Ectodermal cell (in vitro differentiated cells): ENCODE measurements around the gene ANO9.

ENCODE experiments used
- H3K27ac ChIP-seq: 2 replicates; pipeline ENCODE4 v1.7.0; 2013; ENCODE audit warnings: mild to moderate bottlenecking, low read depth, low read length; ENCODE audit not compliant: insufficient read depth, poor library complexity, severe bottlenecking
- H3K27me3 ChIP-seq: 2 replicates; pipeline ENCODE4 v1.7.0; 2013; ENCODE audit warnings: mild to moderate bottlenecking, low read length; ENCODE audit not compliant: insufficient read depth, control insufficient read depth, poor library complexity, severe bottlenecking
- H3K36me3 ChIP-seq: one replicate; pipeline ENCODE4 v1.7.0; 2013; ENCODE audit warnings: low read length; ENCODE audit not compliant: control insufficient read depth, insufficient read depth
- H3K4me1 ChIP-seq: one replicate; pipeline ENCODE4 v1.7.0; 2013; ENCODE audit warnings: low read length; ENCODE audit not compliant: control insufficient read depth, insufficient read depth
- H3K4me3 ChIP-seq: 2 replicates; pipeline ENCODE4 v1.7.0; 2013; ENCODE audit warnings: low read depth, low read length, control low read depth; ENCODE audit not compliant: insufficient read depth
- H3K9me3 ChIP-seq: 2 replicates; pipeline ENCODE4 v1.7.0; 2013; ENCODE audit warnings: mild to moderate bottlenecking, low read length, moderate library complexity; ENCODE audit not compliant: control insufficient read depth
- WGBS, 2 experiments: methylation state at CpG; one replicate each; pipeline ENCODE4 v1.1.7; 2013; ENCODE audit warnings: missing lambda C conversion rate in 2 of 2; 5-methylcytosine and 5-hydroxymethylcytosine counted together

Gene ANO9

GRCh38 chr11:484616-485015 is 42.8 kb upstream of the ANO9 start:
- no peaks in the 10 kb centered on the region for H3K9me3 ChIP-seq
- no peaks in the 10 kb centered on the region for H3K4me1 ChIP-seq
- no peaks in the 10 kb centered on the region for H3K27me3 ChIP-seq
- 97% methylated on average over 38 of the region's 38 CpGs for WGBS, 2 experiments
- no peak overlapping the region for H3K4me3 ChIP-seq
- no peak overlapping the region for H3K27ac ChIP-seq
- H3K36me3 ChIP-seq, result peaks cover under 1% of the 10 kb centered on the region

- Histone ChIP-seq H3K9me3 (no peaks in the 10 kb centered on the region), H3K36me3 (no peaks in the 10 kb centered on the region), H3K27me3 (no peaks in the 10 kb centered on the region), H3K4me1 (peaks cover 12% of the 10 kb centered on the region), H3K4me3 (no peak overlapping the region), H3K27ac (no peak overlapping the region)
- WGBS, 2 experiments, result 94 to 96% methylated on average over 13 of the region's 13 CpGs
Measured at GRCh38 chr11:479311-479710, 37.5 kb upstream of the ANO9 start.

DNA sequence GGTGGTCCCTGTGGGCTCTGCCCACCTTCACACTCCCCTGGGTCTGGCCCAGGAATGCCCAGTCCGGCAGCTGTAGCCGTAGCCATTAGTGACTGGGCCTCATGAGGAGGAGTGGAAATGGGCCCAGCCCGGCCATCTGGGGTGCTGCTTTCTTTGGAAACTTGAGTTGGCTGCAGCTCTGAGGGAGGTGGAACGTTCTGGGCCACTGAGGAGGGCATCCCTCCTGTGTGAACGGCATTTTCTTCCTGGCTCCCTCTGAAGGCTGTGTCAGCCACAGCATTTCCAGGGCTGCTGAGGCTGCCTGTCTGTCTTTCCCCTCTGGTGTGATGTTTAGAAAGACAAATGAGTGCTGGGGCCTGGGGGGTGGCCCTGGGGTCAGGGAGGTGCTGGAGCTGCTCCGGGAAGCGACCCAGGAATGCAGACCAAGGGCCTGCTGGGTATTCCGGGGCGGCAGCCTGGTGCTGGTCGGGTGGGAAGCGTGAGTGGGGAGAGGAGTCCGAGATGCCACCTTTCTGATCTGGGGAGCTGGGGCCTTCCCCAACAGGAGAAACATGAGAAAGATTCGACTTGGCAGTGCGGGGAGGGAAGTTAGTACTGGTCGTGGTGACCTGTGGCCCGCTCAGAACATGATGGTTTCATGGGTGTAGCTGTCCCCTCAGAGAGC is 35.4 kb upstream of the ANO9 start:
- WGBS, 2 experiments, result 77 to 82% methylated on average over 16 of the region's 16 CpGs
- Histone ChIP-seq H3K9me3 (no peaks in the 10 kb centered on the region), H3K27me3 (no peaks in the 10 kb centered on the region), H3K4me1 (peaks cover 12% of the 10 kb centered on the region), H3K36me3 (no peaks in the 10 kb centered on the region), H3K4me3 (no peak overlapping the region), H3K27ac (peak overlapping the region; percentile 1)

DNA sequence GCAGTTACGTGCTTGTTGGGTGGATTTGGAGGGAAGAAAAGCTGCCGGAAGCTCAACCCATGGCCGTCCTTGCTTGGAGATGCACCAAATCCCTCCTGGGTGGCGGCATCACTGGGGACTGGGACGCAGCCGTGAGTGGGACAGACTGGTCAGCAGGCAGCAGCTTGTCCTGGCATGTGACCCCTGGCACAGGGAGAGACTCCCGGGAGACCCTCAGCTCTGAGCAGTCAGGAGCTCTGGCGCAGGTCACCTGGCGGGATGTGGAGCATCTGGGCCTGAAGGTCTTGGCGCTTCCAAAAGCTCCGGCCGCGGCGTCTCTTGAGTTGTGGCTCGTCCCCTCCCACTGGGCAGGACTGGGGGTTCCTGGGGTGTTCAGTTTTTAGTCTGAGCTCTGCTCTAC is 34.6 kb upstream of the ANO9 start:
- H3K36me3 ChIP-seq, result no peaks in the 10 kb centered on the region
- H3K4me3 ChIP-seq, result no peak overlapping the region
- no peaks in the 10 kb centered on the region for H3K9me3 ChIP-seq
- H3K27me3 ChIP-seq, result no peaks in the 10 kb centered on the region
- peaks cover 12% of the 10 kb centered on the region for H3K4me1 ChIP-seq
- WGBS, 2 experiments, result 96% methylated on average over 15 of the region's 15 CpGs
- H3K27ac ChIP-seq, result no peak overlapping the region

GRCh38 chr11:475941-476340 is 34.1 kb upstream of the ANO9 start:
- Histone ChIP-seq H3K4me1 (peaks cover 12% of the 10 kb centered on the region), H3K27me3 (no peaks in the 10 kb centered on the region), H3K36me3 (no peaks in the 10 kb centered on the region), H3K4me3 (no peak overlapping the region), H3K27ac (no peak overlapping the region), H3K9me3 (no peaks in the 10 kb centered on the region)
- 92 to 94% methylated on average over 9 of the region's 9 CpGs for WGBS, 2 experiments

- no peaks in the 10 kb centered on the region for H3K36me3 ChIP-seq
- 95 to 96% methylated on average over 48 of the region's 48 CpGs for WGBS, 2 experiments
- no peak overlapping the region for H3K27ac ChIP-seq
- H3K27me3 ChIP-seq, result no peaks in the 10 kb centered on the region
- peaks cover 12% of the 10 kb centered on the region for H3K4me1 ChIP-seq
- no peaks in the 10 kb centered on the region for H3K9me3 ChIP-seq
- H3K4me3 ChIP-seq, result no peak overlapping the region
Measured at GRCh38 chr11:474914-475506, 33.2 kb upstream of the ANO9 start.

- Histone ChIP-seq H3K27ac (no peak overlapping the region), H3K9me3 (no peaks in the 10 kb centered on the region), H3K36me3 (no peaks in the 10 kb centered on the region), H3K4me3 (no peak overlapping the region), H3K4me1 (peaks cover 12% of the 10 kb centered on the region), H3K27me3 (no peaks in the 10 kb centered on the region)
- WGBS, 2 experiments, result 92 to 94% methylated on average over 20 to 22 of the region's 22 CpGs
Measured at GRCh38 chr11:473962-474785, 32.4 kb upstream of the ANO9 start.

GRCh38 chr11:473415-473814 is 31.6 kb upstream of the ANO9 start:
- Histone ChIP-seq H3K36me3 (no peaks in the 10 kb centered on the region), H3K27ac (no peak overlapping the region), H3K27me3 (no peaks in the 10 kb centered on the region), H3K4me1 (peaks cover 12% of the 10 kb centered on the region), H3K9me3 (no peaks in the 10 kb centered on the region), H3K4me3 (no peak overlapping the region)
- WGBS, 2 experiments, result 96 to 97% methylated on average over 19 of the region's 19 CpGs

DNA sequence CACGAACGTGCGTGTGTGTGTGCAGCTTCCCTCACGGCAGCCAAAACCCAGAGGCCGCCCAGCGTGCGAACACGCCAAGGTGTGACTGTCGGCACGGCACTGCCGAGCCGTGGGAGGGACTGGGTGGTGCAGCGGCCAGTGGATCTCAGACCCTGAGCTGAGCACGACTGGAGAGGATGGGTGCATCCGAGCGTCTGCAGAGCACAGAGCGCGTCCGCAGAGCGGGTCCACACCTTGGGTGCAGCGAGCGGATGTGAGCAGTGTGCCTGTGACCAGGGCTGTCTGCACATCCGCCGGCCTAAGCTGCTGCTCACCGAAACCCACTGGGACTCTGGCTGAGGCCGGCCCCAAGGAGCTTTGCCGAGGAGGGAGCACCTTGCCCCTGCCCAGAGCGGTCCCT is 31.0 kb upstream of the ANO9 start:
- H3K27ac ChIP-seq, result no peak overlapping the region
- no peaks in the 10 kb centered on the region for H3K9me3 ChIP-seq
- 96 to 97% methylated on average over 28 of the region's 28 CpGs for WGBS, 2 experiments
- H3K27me3 ChIP-seq, result no peaks in the 10 kb centered on the region
- no peaks in the 10 kb centered on the region for H3K36me3 ChIP-seq
- H3K4me1 ChIP-seq, result peaks cover 12% of the 10 kb centered on the region
- no peak overlapping the region for H3K4me3 ChIP-seq

- Histone ChIP-seq H3K4me1 (peaks cover 12% of the 10 kb centered on the region), H3K27me3 (no peaks in the 10 kb centered on the region), H3K27ac (no peak overlapping the region), H3K4me3 (no peak overlapping the region), H3K9me3 (no peaks in the 10 kb centered on the region), H3K36me3 (no peaks in the 10 kb centered on the region)
- WGBS, 2 experiments, result 92% methylated on average over 13 of the region's 13 CpGs
Measured at GRCh38 chr11:472272-472671, 30.5 kb upstream of the ANO9 start.
